Activated naive CD4-positive, alpha-beta T cell treated with anti-CD3 and anti-CD28 coated beads for 36 hours (primary cell): ENCODE measurements around the gene KNTC1. TPM values are rescaled to one million over a fixed set of nuclear protein-coding genes. Genes with fewer than 3 reads are reported as not detected.
"Not testable (repeated sequence)": the region's sequence is repeated elsewhere in the genome, so short reads cannot be mapped to it uniquely, and the experiment has no call there.

Experiments used
- CTCF ChIA-PET: fragments of 350-600 bp; sonication (Branson Sonifier 250); formaldehyde crosslinking; loops from one replicate; lab custom pipeline; 2021; ENCODE audit warnings: antibody characterized with exemption; lab: Charles Lee
- DNase-seq: peaks from one replicate; pipeline ENCODE4 v3.0.0-alpha.2; 2020
- H3K27ac Mint-ChIP-seq: one replicate; pipeline ENCODE4 v1.8.0; 2021; ENCODE audit warnings: mild to moderate bottlenecking, mixed read lengths
- H3K27me3 Mint-ChIP-seq: one replicate; pipeline ENCODE4 v1.8.0; 2021; ENCODE audit warnings: low read depth, mixed read lengths
- H3K36me3 Mint-ChIP-seq: one replicate; pipeline ENCODE4 v1.8.0; 2021; ENCODE audit warnings: low read depth, mixed read lengths
- H3K4me1 Mint-ChIP-seq: one replicate; pipeline ENCODE4 v1.8.0; 2021; ENCODE audit warnings: low read depth, mixed read lengths
- H3K4me3 Mint-ChIP-seq: one replicate; pipeline ENCODE4 v1.8.0; 2021; ENCODE audit warnings: mild to moderate bottlenecking, moderate library complexity, mixed read lengths
- H3K9me3 Mint-ChIP-seq: one replicate; pipeline ENCODE4 v1.8.0; 2021; ENCODE audit warnings: mixed read lengths
- intact Hi-C: fragments of 100-400 bp; cut with micrococcal nuclease; formaldehyde crosslinking; loops from one replicate; pipeline ENCODE4 v1.15.1; 2023
- total RNA-seq, 2 experiments: library from RNA; stranded (reverse); gene quantifications; one replicate each; pipeline ENCODE4 v1.2.3, GENCODE V29; 2021

KNTC1 gene
- total RNA-seq, 2 experiments from 2014 or later, result 141 to 142 TPM

- no peaks in the 10 kb centered on the region for H3K4me1 Mint-ChIP-seq
- DNase-seq, result no peak
- H3K27ac Mint-ChIP-seq, result no peak overlapping the region
- H3K27me3 Mint-ChIP-seq, result no peaks in the 10 kb centered on the region
- no peaks in the 10 kb centered on the region for H3K9me3 Mint-ChIP-seq
- H3K36me3 Mint-ChIP-seq, result peaks cover 45% of the 10 kb centered on the region
- CTCF ChIA-PET, result no interaction called here
- H3K4me3 Mint-ChIP-seq, result no peak overlapping the region
- intact Hi-C loops, result no loop called here
These were observed 44.8 kb downstream of the KNTC1 start for GRCh38 chr12:122571821-122572220.

GRCh38 chr12:122583294-122583693 lies 56.2 kb downstream of the KNTC1 start:
- H3K4me3 Mint-ChIP-seq, H3K9me3 Mint-ChIP-seq, H3K27me3 Mint-ChIP-seq, DNase-seq, intact Hi-C loops, CTCF ChIA-PET, H3K4me1 Mint-ChIP-seq, H3K27ac Mint-ChIP-seq: not testable (repeated sequence)
- H3K36me3 Mint-ChIP-seq, result peaks cover 42% of the 10 kb centered on the region

- Mint-ChIP-seq H3K36me3 (peaks cover 37% of the 10 kb centered on the region), H3K9me3 (no peaks in the 10 kb centered on the region), H3K4me1 (no peaks in the 10 kb centered on the region), H3K4me3 (no peak overlapping the region), H3K27ac (no peak overlapping the region), H3K27me3 (no peaks in the 10 kb centered on the region)
- DNase-seq, result no peak
- CTCF ChIA-PET, result interaction anchor here (0.6 to 0.7 kb wide), 2 partner anchors 7 to 386 kb away, joined by 3 to 5 read pairs; no protein-coding TSS in a partner anchor
- intact Hi-C loops, result no loop called here
These were observed 57.3 kb downstream of the KNTC1 start for GRCh38 chr12:122584177-122584863.

GRCh38 chr12:122590990-122591389 lies 63.9 kb downstream of the KNTC1 start:
- H3K4me1 Mint-ChIP-seq, result peaks cover 3% of the 10 kb centered on the region

GRCh38 chr12:122591966-122592365 lies 64.9 kb downstream of the KNTC1 start:
- H3K9me3 Mint-ChIP-seq, H3K27me3 Mint-ChIP-seq, H3K27ac Mint-ChIP-seq, H3K4me1 Mint-ChIP-seq, intact Hi-C loops, DNase-seq, H3K4me3 Mint-ChIP-seq: not testable (repeated sequence)
- CTCF ChIA-PET, result interaction anchor here (0.6 kb wide), 1 partner anchor 340 kb away, joined by 5 read pairs; no protein-coding TSS in a partner anchor
- H3K36me3 Mint-ChIP-seq, result peaks cover 33% of the 10 kb centered on the region

More at GRCh38 chr12:122590990-122591389, 63.9 kb downstream of the KNTC1 start:
- H3K4me3 Mint-ChIP-seq, result no peak overlapping the region
- CTCF ChIA-PET, result interaction anchor here (0.6 kb wide), 1 partner anchor 65 kb away, joined by 3 read pairs; no protein-coding TSS in a partner anchor
- peaks cover 30% of the 10 kb centered on the region for H3K36me3 Mint-ChIP-seq
- no peak overlapping the region for H3K27ac Mint-ChIP-seq
- no peaks in the 10 kb centered on the region for H3K9me3 Mint-ChIP-seq
- intact Hi-C loops, result no loop called here
- H3K27me3 Mint-ChIP-seq, result no peaks in the 10 kb centered on the region
- no peak for DNase-seq

GRCh38 chr12:122592543-122592942 lies 65.5 kb downstream of the KNTC1 start:
- H3K4me3 Mint-ChIP-seq, H3K27me3 Mint-ChIP-seq, DNase-seq, intact Hi-C loops, H3K4me1 Mint-ChIP-seq, H3K9me3 Mint-ChIP-seq, H3K27ac Mint-ChIP-seq: not testable (repeated sequence)
- CTCF ChIA-PET, result interaction anchor here (0.6 kb wide), 1 partner anchor 96 kb away, joined by 4 read pairs; no protein-coding TSS in a partner anchor
- peaks cover 33% of the 10 kb centered on the region for H3K36me3 Mint-ChIP-seq

- CTCF ChIA-PET, result no interaction called here
- peak overlapping the region; percentile 28 for H3K27ac Mint-ChIP-seq
- H3K36me3 Mint-ChIP-seq, result peaks cover 31% of the 10 kb centered on the region
These were observed 66.9 kb downstream of the KNTC1 start for GRCh38 chr12:122593910-122594309.

GRCh38 chr12:122596838-122597237 lies 69.8 kb downstream of the KNTC1 start:
- H3K27ac Mint-ChIP-seq, result no peak overlapping the region
- H3K9me3 Mint-ChIP-seq, result no peaks in the 10 kb centered on the region
- intact Hi-C loops, result no loop called here
- no peaks in the 10 kb centered on the region for H3K27me3 Mint-ChIP-seq
- DNase-seq, result no peak
- no peak overlapping the region for H3K4me3 Mint-ChIP-seq
- CTCF ChIA-PET, result no interaction called here
- peaks cover 31% of the 10 kb centered on the region for H3K36me3 Mint-ChIP-seq
- peaks cover 3% of the 10 kb centered on the region for H3K4me1 Mint-ChIP-seq

More at GRCh38 chr12:122593910-122594309, 66.9 kb downstream of the KNTC1 start:
- DNase-seq, result no peak
- Mint-ChIP-seq H3K4me1 (peaks cover 3% of the 10 kb centered on the region), H3K27me3 (no peaks in the 10 kb centered on the region), H3K9me3 (no peaks in the 10 kb centered on the region), H3K4me3 (no peak overlapping the region)
- intact Hi-C loops, result no loop called here

GRCh38 chr12:122602456-122602855 lies 75.4 kb downstream of the KNTC1 start:
- Mint-ChIP-seq H3K27ac (no peak overlapping the region), H3K36me3 (peaks cover 43% of the 10 kb centered on the region), H3K4me3 (no peak overlapping the region), H3K27me3 (no peaks in the 10 kb centered on the region), H3K4me1 (no peaks in the 10 kb centered on the region), H3K9me3 (no peaks in the 10 kb centered on the region)
- intact Hi-C loops, result no loop called here
- CTCF ChIA-PET, result interaction anchor here (0.6 kb wide), 1 partner anchor 169 kb away, joined by 3 read pairs; no protein-coding TSS in a partner anchor
- no peak for DNase-seq

- peaks cover 44% of the 10 kb centered on the region for H3K36me3 Mint-ChIP-seq
- no peak for DNase-seq
- H3K9me3 Mint-ChIP-seq, result no peaks in the 10 kb centered on the region
- H3K27ac Mint-ChIP-seq, result no peak overlapping the region
- no peak overlapping the region for H3K4me3 Mint-ChIP-seq
- intact Hi-C loops, result no loop called here
- CTCF ChIA-PET, result no interaction called here
- no peaks in the 10 kb centered on the region for H3K27me3 Mint-ChIP-seq
- no peaks in the 10 kb centered on the region for H3K4me1 Mint-ChIP-seq
These were observed 77.9 kb downstream of the KNTC1 start for GRCh38 chr12:122604993-122605392.

- CTCF ChIA-PET, result interaction anchor here (0.6 to 1.0 kb wide), 2 partner anchors 182 to 184 kb away, joined by 3 to 4 read pairs; no protein-coding TSS in a partner anchor
- Mint-ChIP-seq H3K36me3 (peaks cover 47% of the 10 kb centered on the region), H3K27ac (no peak overlapping the region), H3K4me3 (no peak overlapping the region), H3K27me3 (no peaks in the 10 kb centered on the region), H3K4me1 (no peaks in the 10 kb centered on the region), H3K9me3 (no peaks in the 10 kb centered on the region)
- DNase-seq, result no peak
- intact Hi-C loops, result no loop called here
These were observed 82.7 kb downstream of the KNTC1 start for GRCh38 chr12:122609732-122610131.

- Mint-ChIP-seq H3K27me3 (no peaks in the 10 kb centered on the region), H3K27ac (no peak overlapping the region), H3K4me1 (no peaks in the 10 kb centered on the region), H3K9me3 (no peaks in the 10 kb centered on the region), H3K4me3 (no peak overlapping the region), H3K36me3 (peaks cover 50% of the 10 kb centered on the region)
- CTCF ChIA-PET, result interaction anchor here (1.0 kb wide), 1 partner anchor 183 kb away, joined by 3 read pairs; no protein-coding TSS in a partner anchor
- intact Hi-C loops, result no loop called here
- no peak for DNase-seq
These were observed 83.2 kb downstream of the KNTC1 start for GRCh38 chr12:122610207-122610606.

GRCh38 chr12:122610911-122611310 lies 83.9 kb downstream of the KNTC1 start:
- CTCF ChIA-PET, result interaction anchor here (0.5 kb wide), 1 partner anchor 578 kb away, joined by 3 read pairs; no protein-coding TSS in a partner anchor
- peaks cover 49% of the 10 kb centered on the region for H3K36me3 Mint-ChIP-seq

More at GRCh38 chr12:122610911-122611310, 83.9 kb downstream of the KNTC1 start:
- DNase-seq, result no peak
- Mint-ChIP-seq H3K27ac (no peak overlapping the region), H3K4me1 (no peaks in the 10 kb centered on the region), H3K27me3 (no peaks in the 10 kb centered on the region), H3K9me3 (no peaks in the 10 kb centered on the region), H3K4me3 (no peak overlapping the region)
- intact Hi-C loops, result no loop called here
